Fibroblast of skin of left biceps (primary cell): Measurements from ENCODE around the gene ACOX2.

ENCODE experiments used
- DNase-seq, 2 experiments: peaks; one replicate each; pipeline ENCODE4 v3.0.0-alpha.2; 2013; ENCODE audit warnings: low read depth in 2 of 2

The ACOX2 gene

DNA sequence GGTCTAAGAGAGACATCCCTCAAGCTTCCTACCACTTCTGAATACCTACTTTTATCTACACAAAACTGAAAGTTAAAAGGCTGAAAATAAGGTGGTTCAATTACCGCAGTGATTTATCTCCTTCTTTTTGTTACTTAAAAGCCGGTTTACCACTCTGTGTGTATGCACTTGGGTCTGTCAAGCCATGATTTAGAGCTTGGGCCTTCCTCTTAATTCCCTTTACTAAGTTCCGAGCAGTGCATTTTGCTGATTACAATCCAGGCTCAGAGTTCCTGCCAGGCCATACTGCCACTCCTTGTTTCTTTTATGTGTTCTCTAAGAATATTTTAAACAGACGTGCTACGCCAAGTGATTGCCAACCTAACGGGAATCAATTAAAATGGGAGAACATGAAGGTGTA is 28.6 kb downstream of the ACOX2 start:
- no peak for DNase-seq

DNA sequence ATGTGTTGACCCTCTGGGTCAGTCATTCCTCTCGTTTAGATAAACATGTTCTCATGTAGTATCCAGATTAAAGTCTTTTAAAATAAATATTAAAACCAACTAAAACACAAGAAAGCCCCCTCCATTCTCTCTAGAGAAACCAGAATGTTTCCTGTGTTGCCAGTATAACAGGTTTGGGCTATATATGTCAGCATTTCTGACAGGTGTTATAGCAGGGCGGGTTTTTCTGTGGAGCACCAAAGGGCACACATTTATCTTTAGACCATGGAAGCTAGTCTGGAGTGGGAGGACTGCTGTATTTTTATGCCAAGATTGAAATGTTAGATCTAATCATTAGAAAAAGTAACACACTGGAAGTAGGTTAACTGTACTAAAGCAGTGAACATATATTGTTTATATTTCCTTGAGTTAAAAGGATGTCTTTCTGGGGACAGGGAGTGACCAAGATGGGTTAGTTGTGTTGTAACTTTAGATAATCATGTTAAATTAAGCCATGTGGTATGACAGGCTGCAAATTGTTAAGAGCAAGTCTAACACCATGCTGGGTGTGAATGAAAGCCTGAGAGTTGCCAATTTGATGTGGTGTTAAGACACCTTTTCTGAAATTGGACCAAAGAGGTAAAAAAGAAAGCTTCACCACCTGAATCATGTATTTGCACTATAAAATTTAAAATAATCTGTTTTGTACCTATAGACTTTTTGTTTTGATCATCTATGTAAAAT is 29.5 kb downstream of the ACOX2 start:
- no peak for DNase-seq

DNA sequence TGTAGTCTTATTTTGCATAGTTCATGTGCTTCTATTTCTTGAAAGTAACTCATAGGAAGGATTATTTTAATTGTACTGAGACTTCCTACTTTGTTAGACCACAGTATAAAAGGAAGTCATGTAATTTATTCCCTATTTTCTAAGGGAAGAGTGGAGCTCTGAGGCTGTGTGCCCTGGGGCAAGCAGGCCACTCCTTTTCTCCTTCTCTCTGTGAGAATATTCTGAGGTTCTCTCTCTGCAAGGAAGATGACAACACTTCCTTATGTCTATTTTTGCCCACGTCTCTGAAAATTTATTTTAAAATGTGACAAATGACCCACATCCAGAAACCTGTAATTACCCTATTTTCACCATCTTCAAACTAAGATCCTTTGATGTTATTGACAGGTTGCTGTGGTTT is 34.1 kb downstream of the ACOX2 start:
- DNase-seq = no peak

DNA sequence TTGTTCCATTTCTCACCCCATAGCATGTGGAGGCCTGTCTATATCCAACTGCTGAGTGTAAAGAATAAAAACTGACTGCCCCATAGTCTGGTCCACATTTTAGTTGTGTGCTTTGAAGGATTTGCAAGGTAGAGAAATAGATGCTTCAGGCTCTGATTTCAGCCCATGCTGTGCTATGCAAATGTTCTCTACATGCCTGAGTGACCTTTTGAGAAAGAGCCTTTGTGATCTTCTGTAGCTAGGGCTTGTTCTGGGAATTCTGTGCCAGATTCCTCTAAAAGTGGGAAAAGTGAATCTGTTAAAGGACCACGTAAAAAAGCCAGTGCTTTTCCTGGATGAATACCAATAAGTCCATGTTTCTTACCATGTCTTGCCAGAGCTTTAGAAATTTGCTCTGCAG is 39.9 kb downstream of the ACOX2 start:
- no peak for DNase-seq

DNA sequence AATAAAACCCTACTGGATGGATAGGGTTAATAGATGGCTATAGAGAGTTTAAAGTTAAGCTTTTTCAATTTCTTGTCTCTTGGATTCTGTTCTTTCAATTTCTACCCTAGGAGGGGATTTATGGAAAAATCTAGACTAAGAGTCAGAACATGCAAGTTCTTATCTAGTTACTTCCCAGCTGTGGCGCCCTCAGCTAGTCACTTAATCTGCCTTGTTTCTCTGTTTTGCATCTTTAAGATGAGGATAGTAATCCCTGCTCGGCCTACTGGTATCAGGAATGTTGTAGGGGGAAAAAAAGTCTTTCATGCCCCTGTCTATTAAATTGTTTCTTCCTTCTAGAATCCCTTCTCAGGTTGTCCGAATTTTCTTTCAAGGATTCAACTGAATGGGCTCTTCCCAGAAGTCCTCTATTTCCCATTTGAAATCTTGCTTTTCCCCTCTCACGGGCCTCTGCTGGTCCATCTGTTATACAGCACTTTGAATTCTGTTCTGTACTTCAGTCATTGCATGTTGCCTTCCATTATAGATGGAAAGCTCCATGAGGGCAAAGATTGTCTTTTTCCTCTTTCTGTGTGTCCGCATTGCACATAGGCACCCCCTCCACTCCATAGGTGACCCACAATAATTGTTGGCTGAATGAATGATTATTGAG is 40.7 kb downstream of the ACOX2 start:
- no peak for DNase-seq

DNA sequence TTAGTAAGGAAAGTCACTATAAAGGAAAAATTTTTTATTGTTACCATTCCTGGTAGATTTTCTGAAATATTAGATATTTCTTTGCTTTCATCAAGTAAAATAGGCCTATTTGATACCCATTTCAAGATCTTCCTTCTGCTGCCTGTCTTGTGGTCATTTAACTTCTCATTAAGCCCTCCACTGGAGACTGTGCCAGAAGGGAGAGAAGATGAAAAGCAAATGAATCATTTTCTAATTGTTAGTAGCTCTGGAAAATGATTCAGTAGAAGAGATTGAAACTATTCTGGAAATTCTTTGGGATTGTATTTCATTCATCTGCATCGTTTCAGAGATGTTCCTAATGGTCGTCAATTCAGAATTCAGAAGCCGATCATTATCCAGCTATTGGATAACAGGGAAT is 41.9 kb downstream of the ACOX2 start:
- peak in 1 of 2 experiments; percentile 21 for DNase-seq

DNA sequence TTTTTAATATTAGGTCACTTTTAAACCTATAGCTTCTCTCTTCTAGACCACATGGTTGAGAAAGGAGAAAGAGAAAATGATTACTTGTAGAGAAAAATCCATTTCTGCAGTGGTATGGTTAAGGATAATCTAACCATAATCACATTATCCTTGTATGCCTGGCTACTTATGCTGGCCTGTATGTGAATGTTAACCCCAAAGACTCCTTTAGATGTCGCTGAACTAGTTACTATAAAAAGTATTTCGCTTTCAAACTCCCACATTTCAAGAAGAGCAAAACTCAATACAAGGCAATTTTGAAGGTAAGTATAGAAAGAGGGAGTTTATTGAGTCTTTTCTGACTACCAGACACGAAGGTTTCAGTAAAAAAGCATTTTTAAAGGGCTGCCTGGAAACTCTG is 42.9 kb downstream of the ACOX2 start:
- DNase-seq = no peak

DNA sequence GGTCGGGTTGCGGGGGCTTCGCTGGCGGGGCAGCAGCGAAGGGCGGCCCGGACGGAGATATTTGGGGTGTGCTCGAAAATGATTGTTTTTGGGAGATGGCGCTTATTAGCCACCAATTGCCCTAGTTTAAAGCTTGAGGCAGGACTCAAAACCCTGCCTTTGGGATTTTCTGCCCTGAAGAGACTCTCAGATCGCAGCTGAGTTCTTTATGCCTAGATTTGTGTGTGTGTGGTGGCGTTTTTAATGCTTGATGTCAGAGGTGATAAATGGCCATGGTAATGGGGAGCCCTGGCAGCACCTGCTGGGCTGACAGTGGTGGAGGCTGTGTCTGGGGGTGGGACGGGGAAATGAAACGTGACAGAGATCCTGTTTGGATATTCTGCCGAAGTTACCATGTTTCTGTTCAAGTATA is 44.5 kb downstream of the ACOX2 start:
- no peak for DNase-seq

DNA sequence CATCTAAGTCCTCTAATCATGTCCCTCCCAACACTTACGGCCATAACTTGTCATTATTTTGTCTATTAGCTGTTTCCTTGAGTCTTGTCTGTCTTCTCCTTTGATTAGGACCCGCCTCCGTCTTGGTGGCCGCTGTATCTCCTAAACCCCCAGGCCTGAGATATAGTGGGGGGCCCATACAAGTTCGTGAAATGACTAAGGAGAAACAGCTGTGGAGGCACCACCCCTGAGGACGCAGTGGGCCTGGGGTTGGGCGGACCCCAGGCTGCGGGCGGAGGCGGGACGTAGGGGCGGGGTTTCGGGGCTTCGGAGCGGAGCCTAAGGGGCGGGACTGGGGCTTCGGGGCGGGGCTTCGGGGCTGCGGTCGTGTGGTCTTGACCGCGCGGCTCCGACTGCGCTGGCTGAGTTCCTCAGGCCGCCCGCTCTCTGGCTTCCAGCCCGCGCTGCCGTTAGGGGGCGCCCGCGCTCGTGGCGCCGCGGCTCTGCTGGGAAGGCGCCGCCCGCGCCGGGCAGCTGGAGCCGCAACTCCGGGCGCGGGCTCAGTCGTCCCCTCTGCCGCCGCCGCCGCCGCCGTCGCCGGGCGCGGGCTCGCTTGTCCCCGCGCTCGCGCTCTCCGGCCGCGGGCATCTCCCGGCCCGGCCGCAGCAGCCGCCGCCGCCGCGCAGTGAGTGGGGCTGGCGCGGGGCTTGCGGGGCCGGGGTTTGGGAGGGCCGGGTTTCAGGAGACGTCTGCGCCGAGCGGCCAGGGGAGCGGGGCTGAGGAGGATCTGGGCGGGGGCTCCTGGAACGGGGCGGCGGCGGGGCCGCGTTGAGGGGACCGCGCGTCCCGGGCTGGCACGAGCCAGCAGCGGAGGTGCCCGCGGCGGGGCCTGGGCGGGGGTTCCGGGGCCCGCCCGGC is 45.2 kb downstream of the ACOX2 start, which contains the start of gene KCTD6:
KCTD6 (plus strand) TSS at position 591 of the 897 bp plus-strand sequence. CDS start 6,660 bp downstream, outside the sequence.
- peak; percentile 83 to 86 for DNase-seq

DNA sequence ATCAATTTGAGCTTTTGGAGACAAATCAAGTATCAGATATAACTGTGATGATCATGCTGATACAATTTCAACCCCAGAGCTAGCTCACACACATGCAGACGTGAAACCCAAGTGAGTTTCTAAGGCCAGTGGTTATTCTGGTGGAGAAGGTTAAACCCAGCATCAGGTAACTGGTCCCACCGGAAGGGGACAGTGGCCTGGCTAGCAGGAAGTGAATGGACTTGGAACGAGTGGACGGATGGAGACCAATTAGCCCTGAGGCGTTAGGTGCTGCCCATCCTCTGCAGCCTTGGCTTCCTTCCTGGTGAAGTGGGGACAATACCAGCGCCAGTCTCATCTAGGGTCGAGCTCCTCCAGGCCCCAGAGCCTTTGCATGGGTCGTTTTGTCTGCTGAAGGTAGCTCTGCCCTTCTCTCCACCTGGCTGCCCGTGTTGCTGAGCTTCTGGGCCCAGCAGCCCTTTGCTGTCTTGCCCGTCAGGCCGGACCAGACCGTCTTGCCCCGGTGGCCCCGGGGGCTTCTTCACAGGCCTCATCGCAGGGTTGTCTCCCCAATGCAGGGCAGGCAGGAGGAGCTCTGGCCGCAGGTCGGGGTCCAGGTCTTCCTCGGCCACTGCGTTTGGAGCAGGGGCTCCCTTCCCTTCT is 46.0 kb downstream of the ACOX2 start:
- DNase-seq = no peak

DNA sequence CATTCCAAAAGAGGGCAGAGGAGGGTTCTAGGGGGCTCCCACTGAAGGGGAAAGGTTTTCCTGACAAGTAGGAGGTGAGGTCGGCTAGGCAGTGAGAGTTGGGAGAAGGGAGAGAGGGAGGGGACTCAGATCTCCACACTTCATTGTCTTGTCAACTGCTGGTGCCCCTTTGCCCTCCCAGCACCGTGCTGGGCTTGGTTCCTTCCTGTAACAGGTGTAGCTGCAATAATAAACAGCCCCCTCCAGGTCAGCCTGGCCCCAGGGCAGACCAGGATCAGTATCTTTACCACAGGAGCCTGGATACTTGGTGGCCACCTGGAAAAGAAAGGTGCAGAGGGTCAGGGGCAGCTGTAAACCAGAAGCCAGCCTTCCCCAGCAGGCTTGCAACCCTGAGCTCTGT is 48.0 kb downstream of the ACOX2 start:
- no peak for DNase-seq

DNA sequence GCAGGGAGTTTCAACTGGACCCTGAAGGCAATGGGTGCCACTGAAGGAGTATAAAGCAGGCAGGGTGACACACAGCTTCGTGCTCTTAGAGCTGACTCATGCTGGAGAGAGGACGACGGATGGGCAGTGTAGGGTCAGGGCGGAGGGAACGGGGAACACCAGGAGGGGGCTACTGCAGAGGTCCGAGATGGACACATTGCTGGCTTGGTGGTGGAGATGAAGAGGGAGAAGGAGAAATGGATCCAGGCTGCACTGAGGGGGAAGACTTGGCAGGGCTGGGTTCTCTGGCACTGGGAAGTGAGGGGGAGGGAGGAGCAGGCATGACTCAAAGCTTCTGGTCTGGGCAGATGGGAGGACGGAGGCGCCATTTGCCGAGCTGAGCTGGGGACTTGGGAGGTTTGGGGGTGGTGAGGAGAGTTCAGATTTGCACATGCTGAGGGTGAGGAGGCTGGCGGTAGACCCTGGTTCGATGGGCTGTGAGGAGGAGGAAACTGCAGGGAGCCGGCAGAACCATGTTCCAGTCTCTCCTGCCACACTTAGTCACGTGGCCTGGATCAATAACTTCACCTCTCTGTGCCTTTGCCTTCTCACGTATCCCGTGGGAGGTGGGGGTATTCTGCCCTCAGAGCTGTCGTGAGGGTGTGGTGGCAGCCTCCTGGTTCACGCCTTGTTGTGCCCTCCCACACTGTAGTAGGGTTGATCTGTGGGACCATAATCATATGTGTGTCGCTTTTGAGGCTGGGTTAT is 49.7 kb downstream of the ACOX2 start:
- no peak for DNase-seq

DNA sequence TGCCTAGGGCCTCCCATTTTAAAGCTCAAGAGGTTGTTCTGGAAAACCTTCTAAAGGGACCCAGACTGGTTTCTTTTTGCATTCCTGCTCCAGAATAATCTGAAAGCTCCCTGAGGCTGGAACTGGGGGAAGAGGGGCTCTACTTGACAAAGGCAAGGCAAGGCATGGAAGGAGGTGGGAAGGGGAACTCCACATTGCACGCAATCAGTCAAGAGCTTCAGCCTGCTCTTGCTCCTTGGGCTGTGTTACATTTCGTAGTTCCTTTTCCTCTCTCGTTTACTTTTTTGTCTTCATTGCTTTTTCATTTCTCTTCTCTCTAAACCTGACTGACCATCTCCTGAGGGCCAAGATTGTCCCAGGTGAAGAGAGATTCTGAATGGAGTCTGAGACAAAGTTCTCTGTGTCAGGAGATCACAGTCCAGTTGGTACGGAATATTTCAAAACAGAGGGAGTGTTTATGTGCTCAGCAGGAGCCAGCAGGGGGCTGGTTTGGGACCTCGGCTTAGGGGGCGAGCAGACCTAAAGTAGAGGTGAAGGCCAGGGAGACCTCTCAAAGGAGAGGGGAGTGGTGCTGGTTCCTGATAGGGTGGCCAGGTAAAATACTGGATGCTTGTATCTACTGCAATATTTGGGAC is 51.1 kb downstream of the ACOX2 start:
- DNase-seq = no peak

DNA sequence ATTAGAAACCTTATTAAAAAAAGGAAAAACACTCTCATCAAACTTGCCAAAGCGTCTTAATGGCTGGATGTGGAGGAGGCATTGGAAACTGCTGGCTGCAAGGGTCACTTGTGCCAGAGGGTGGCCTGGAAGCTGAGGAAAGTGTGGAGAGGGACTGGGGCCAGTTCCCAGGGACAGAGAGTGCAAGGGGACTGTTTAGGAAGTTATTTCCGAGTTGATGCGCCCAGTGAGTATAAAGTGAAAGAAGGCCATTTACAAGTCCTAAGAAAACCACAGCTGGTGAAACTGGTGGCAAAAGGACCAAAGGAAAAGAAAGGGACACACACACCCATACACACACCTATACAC is 52.3 kb downstream of the ACOX2 start:
- DNase-seq = no peak

DNA sequence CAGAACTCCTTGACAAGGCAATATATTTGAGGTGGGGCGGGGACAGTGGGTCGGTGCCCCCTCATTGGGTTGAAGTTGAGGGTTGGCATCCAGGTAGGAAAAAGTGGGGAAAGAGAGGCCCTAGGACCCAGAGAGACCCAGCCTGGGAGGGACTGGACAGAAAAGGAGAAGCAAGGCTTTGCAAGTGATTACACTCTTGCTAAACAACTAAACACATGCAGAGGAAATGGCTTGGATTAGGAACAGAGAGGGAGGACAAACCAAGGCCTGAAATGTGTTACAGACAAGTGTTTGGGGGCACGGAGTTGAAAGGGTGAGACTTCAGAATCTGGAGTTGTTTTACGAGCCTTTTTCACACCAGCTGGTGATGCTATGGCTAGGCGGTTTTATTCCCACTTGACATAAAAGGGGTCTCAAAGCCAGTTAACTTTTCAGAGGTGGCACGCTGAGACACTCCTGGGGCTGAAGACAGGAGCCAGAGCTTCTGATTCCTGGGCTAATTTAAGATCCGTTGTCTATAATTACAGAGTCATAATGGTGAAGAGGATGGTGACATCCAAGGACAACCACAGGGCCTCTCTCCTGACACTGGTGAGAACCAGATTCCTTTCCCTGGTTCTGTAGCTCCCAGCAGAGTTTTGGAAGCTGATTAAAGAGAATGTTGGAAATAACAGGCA is 52.8 kb downstream of the ACOX2 start:
- no peak for DNase-seq

DNA sequence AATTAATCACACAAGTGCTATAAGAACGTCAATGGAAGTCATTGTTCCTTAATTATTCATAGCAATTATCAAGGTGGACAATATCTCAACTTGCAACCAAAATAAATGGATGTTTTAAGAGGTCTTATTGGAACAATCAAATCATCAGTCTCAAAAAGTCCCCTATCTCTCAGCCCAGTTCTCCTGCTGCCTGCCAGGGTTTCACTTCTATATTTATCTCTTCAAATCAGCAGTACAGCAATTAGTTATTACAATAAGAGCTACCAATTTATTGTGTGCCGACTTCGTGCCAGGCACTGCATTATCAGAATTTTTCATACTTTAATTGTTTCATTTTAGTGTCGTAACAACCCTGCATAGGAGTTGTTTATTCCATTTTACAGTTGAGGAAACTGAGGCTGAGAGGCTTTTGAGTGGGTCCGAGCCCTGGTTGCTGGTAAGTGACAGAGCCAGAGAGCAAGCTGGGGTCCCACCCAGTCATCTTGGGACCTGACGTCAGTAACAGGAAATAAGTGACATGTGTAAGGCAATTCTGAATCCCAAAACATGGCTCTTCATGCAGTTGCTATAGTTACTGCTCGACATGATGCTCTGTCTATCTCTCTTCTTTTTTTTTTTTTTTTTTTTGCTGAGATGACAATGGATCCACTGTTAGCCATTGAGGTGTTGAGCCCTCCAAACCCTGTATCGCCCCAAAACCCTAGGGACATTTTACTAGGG is 53.9 kb downstream of the ACOX2 start:
- no peak for DNase-seq

DNA sequence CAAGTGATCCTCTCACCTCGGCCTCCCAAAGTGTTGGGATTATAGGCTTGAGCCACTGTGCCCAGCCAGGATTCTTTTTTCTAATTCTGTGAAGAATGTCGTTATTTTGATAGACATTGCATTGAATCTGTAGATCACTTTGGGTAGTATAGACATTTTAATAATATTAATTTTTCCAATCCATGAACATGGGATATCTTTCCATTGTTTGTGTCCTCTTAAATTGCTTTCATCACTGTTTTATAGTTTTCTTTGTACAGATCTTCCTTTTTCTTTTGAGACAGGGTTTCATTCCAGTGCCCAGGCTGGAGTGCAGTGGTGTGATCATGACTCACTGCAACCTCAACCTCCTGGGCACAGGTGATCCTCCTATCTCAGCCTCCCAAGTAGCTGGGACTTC is 56.7 kb downstream of the ACOX2 start:
- DNase-seq = no peak

DNA sequence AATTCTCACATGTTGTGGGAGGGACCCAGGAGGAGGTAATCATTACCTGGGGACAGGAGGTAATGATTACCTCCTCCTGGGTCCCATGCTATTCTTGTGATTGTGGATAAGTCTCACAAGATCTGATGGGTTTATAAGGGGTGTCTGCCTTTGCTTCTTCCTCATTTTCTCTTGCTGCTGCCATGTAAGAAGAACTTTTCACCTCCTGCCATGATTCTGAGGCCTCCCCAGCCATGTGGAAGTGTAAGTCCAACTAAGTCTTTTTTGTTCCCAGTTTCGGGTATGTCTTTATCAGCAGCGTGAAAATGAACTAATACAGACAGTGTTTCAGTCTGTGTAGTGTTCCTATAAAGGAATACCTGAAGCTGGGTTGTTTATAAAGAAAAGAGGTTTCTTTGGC is 58.2 kb downstream of the ACOX2 start:
- DNase-seq = no peak

DNA sequence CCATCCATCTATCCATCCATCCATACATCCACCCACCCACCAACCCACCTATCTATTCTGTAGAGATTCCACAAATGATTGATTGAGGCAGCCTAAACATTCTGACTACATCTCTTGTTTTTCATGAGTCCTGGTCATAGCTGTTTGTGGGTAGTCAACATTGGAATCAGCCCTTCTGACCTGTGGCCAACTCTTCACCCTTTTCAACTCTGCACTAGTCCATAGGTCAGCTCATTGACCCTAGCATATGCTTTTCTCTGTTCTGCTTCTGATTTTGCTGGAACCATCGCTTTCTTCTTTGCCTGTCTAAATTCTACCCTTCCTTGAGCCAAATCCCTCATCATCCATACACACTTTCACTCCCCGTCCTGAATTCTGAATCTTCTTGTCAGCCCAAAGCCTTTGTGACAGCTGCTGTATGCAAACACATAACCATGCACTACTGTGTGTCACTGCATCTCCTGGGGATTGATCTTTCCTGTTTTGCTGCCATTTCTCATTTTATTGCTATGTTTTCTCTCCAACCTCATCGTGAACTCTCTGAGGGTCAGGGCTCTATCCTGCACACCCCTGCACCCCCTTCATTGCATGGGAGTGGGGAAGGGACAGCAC is 61.9 kb downstream of the ACOX2 start:
- no peak for DNase-seq
